ENCODE data around the gene WNT9A.

DNA sequence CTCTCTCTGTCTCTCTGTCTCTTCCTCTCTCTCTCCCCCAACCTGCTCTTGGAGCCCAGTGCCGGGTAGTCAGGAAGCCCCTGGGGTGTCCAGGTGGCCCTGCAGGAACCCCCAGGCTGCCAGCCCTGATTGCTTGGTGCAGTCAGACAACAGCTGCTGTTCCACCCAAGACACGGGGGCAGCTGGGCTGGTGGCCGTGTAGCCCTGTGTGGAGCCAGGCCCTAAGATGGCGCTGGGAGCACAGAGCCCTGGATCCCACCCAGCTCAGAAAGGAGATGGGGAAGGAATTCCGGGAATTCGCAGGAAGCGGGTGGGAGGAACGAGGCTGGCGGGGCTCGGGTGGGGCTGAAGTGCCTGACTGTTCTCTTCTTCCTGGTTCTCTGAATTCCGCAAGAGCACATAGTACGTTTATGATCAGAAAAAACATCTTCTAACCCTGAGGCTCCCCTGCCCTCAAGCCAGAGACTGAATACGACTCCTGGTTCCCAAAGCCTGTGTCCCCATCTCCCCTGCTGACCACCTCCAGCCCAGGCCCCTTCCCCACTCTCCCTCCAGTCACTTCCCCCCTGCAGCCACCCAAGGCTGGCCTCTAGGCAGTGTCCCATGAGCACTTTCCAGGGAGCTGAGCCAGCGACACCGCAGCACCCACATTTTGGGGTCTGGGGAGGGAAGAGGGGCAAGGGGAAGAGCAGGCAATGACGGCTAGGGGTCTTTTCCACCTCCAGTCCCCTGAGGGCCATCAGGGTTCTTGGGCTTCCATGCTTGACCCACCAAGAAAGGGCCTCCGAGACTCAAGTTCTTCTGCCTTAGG, 55.0 kb downstream of the WNT9A start:
- no peak for TF ChIP-seq CTCF (IDR thresholded peaks at IDR 0.05; ENCODE audit: poor library complexity)
- no peak for TF ChIP-seq EZH2phosphoT487 (IDR thresholded peaks at IDR 0.05; ENCODE audit: low read depth, severe bottlenecking, unreplicated experiment)
